GM12878 (cell line): ENCODE results near the gene GJC3. TPM values are rescaled to one million over a fixed set of nuclear protein-coding genes. Genes with fewer than 3 reads are reported as not detected.

Source experiments
- ATAC-seq: fragments of 200-7000 bp; cut with Tn5 transposase; 3 replicates; pipeline ENCODE4 v1.9.1; 2020; ENCODE audit warnings: mild to moderate bottlenecking, moderate library complexity
- BruUV-seq: library from RNA; stranded (reverse); fragments of 400-500 nt; replicated peaks from 2 replicates; lab custom pipeline; 2021; lab: Mats Ljungman, UMichigan
- CTCF ChIA-PET: fragments of 300-600 bp; sonication (Branson Sonifier 250); formaldehyde crosslinking; extraction: SDS; loops from one replicate; lab custom pipeline; 2021; ENCODE audit warnings: inconsistent platforms; lab: Yijun Ruan, JAX
- POLR2A ChIA-PET: fragments of 350-600 bp; formaldehyde crosslinking; extraction: SDS; loops from one replicate; lab custom pipeline; 2021; ENCODE audit warnings: inconsistent platforms; lab: Charles Lee
- RAD21 ChIA-PET: fragments of 300-600 bp; sonication (Branson Sonifier 250); formaldehyde crosslinking; loops from one replicate; lab custom pipeline; 2023; ENCODE audit warnings: antibody characterized with exemption; ENCODE audit not compliant: unreplicated experiment; lab: Charles Lee
- SMC1A ChIA-PET: fragments of 300-600 bp; sonication (Branson Sonifier 250); formaldehyde crosslinking; loops from one replicate; lab custom pipeline; 2023; ENCODE audit not compliant: unreplicated experiment, uncharacterized antibody; lab: Charles Lee
- DNase-seq: peaks from one replicate; pipeline ENCODE4 v3.0.0-alpha.2; 2011; ENCODE audit warnings: low read depth, low spot score
- FAIRE-seq: peaks from 3 replicates; lab custom pipeline; 2011; peaks lifted over from hg19 to GRCh38; lab: Jason Lieb, UNC
- H2AFZ ChIP-seq: 2 replicates; pipeline ENCODE4 v1.6.0; 2011; ENCODE audit warnings: low read depth, low read length, control low read depth; ENCODE audit not compliant: control insufficient read depth
- H3K27ac ChIP-seq: 2 replicates; pipeline ENCODE4 v1.5.1; 2011; ENCODE audit warnings: control low read depth; ENCODE audit not compliant: control insufficient read depth, insufficient read depth
- H3K27me3 ChIP-seq, 2 experiments: replicated peaks in 1 of 2; 2 replicates each; pipeline versions ENCODE4 v1.6.0 to v1.6.1; 2011; ENCODE audit warnings: low read length in 1 of 2; ENCODE audit not compliant: control insufficient read depth in 2 of 2, insufficient read depth in 2 of 2
- H3K36me3 ChIP-seq, 2 experiments: 2 replicates each; pipeline ENCODE4 v1.5.1; 2011; ENCODE audit warnings: low read length in 1 of 2; ENCODE audit not compliant: control insufficient read depth in 2 of 2, insufficient read depth in 2 of 2
- H3K4me1 ChIP-seq: 2 replicates; pipeline ENCODE4 v1.6.1; 2011; ENCODE audit warnings: mild to moderate bottlenecking, low read length, moderate library complexity, mixed read lengths; ENCODE audit not compliant: control insufficient read depth, insufficient read depth
- H3K4me2 ChIP-seq: 2 replicates; pipeline ENCODE4 v1.6.0; 2011; ENCODE audit warnings: control low read depth; ENCODE audit not compliant: control insufficient read depth, insufficient read depth
- H3K4me3 ChIP-seq: fragments of 200-600 bp; sonication (generic); 2 replicates; pipeline ENCODE4 v1.5.1; 2016
- H3K79me2 ChIP-seq: 2 replicates; pipeline ENCODE4 v1.6.0; 2011; ENCODE audit warnings: low read length; ENCODE audit not compliant: control insufficient read depth, insufficient read depth
- H3K9ac ChIP-seq: 2 replicates; pipeline ENCODE4 v1.8.0; 2011; ENCODE audit warnings: low read length, control low read depth, mixed read lengths; ENCODE audit not compliant: control insufficient read depth, insufficient read depth
- H3K9me3 ChIP-seq: replicated peaks from 3 replicates; pipeline ENCODE4 v1.5.1; 2011; ENCODE audit warnings: mild to moderate bottlenecking, low read length; ENCODE audit not compliant: control insufficient read depth, insufficient read depth
- H4K20me1 ChIP-seq: 2 replicates; pipeline ENCODE4 v1.6.0; 2011; ENCODE audit not compliant: control insufficient read depth, insufficient read depth
- BMI1 ChIP-seq: fragments of 450-650 bp; IDR thresholded peaks from 2 replicates; pipeline ENCODE4 v1.6.1; 2016; ENCODE audit warnings: mild to moderate bottlenecking, moderate library complexity, borderline replicate concordance
- CHD1 ChIP-seq: IDR thresholded peaks from 2 replicates; pipeline ENCODE4 v1.6.1; 2012; ENCODE audit warnings: low read depth, low read length, improper control_type of control experiment
- EED ChIP-seq: sonication (generic); IDR thresholded peaks from 2 replicates; pipeline ENCODE4 v1.6.1; 2016; ENCODE audit warnings: antibody characterized with exemption, low read depth
- FOXK2 ChIP-seq: fragments of 450-650 bp; IDR thresholded peaks from 2 replicates; pipeline ENCODE4 v1.6.1; 2017; ENCODE audit warnings: mild to moderate bottlenecking, moderate library complexity
- RUNX3 ChIP-seq: IDR thresholded peaks from 2 replicates; pipeline ENCODE4 v1.6.1; 2012; ENCODE audit warnings: low read length, inconsistent platforms
- YY1 ChIP-seq: IDR thresholded peaks from 2 replicates; pipeline ENCODE4 v1.6.1; 2011; ENCODE audit warnings: low read depth, mild to moderate bottlenecking, low read length
- ZBED1 ChIP-seq: IDR thresholded peaks from 2 replicates; pipeline ENCODE4 v1.6.1; 2016; ENCODE audit warnings: borderline replicate concordance
- ZBTB11 ChIP-seq: fragments of 450-650 bp; formaldehyde crosslinking; IDR thresholded peaks from 2 replicates; pipeline ENCODE4 v1.5.0; 2022; ENCODE audit warnings: mild to moderate bottlenecking, missing genetic modification characterization
- WGBS: methylation state at CpG from one replicate; pipeline ENCODE4 v1.1.6; 2016; ENCODE audit warnings: low lambda C conversion rate; ENCODE audit not compliant: insufficient replicate concordance, insufficient coverage; ENCODE audit errors: missing lambda C conversion rate; 5-methylcytosine and 5-hydroxymethylcytosine counted together
- in situ Hi-C: fragments of 300-500 bp; cut with MboI; formaldehyde crosslinking; loops from 9 replicates; pipeline ENCODE4 v1.14.3; 2018; ENCODE audit warnings: mixed read lengths
- intact Hi-C: fragments of 100-400 bp; cut with micrococcal nuclease; formaldehyde crosslinking; loops from one replicate; pipeline ENCODE4 v1.14.2; 2022; ENCODE audit not compliant: unreplicated experiment
- polyA plus RNA-seq, 11 experiments: library from polyadenylated mRNA; depleted of rRNA in 4 of 11; unstranded in 6 of 11; stranded (reverse) in 5 of 11; fragments of >200 nt; fragmentation: Nextera tagmentation in 4 of 11; fragmentation: Illumina TruSeq in 1 of 11; extraction: Ambion mirVana in 4 of 11; extraction: Trizol in 1 of 11; gene quantifications; 1 replicate in 1 of 11; 2 replicates in 10 of 11; pipeline versions ENCODE4 v1.2.1 to v1.2.3, GENCODE V29; 2011 to 2016; ENCODE audit warnings: inconsistent platforms in 2 of 11, missing spikeins in 2 of 11, low read depth in 1 of 11
- total RNA-seq, 4 experiments: library from RNA; depleted of rRNA in 3 of 4; stranded (reverse); fragments of >200 nt in 3 of 4; fragmentation: Illumina TruSeq in 1 of 4; extraction: Trizol in 1 of 4; gene quantifications; 2 replicates each; pipeline versions ENCODE4 v1.2.1 to v1.2.3, GENCODE V29; 2013 to 2021

Gene GJC3
- total and polyA plus RNA-seq, 10 of the 15 experiments (the other 5 are each of a cell fraction or from before 2014, with no cell fraction given) = 0.06 to 0.18 (median 0.09) TPM; not detected in 6

DNA sequence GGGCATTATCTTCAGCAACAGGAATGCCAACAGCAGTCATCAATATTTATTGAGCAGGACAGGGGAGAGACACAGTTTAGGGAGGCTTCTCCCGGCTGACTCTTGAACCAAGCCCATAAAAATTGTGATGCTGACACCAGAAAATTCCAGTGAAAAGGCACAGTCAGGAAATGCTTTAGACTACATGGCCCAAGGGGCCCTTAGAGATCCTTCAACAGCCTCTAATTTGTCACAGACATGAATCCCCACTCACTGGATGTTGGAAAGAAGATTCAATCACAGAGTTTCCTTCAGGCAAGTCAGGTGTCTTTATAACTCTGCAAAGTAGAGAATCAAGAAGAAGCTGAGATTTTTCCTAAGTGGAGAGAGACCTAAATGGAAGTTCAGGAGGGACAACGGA is 1.2 kb downstream of the GJC3 start:
- 35% methylated on average over 2 of the region's 2 CpGs for WGBS
- no TSS peak for BruUV-seq
- H3K9ac ChIP-seq = no peak overlapping the region
- H2AFZ ChIP-seq = no peak overlapping the region
- intact Hi-C loops = no loop called here
- TF ChIP-seq YY1 = no peak
- TF ChIP-seq FOXK2 = no peak
- TF ChIP-seq CHD1 = no peak
- no peak for TF ChIP-seq ZBTB11 (CRISPR knock-in tag)
- TF ChIP-seq BMI1 = no peak
- TF ChIP-seq EED = no peak
- TF ChIP-seq ZBED1 = no peak
- no peak for TF ChIP-seq RUNX3
- TF ChIP-seq, all 136 proteins: peak for 0
- Histone ChIP-seq H3K9me3 (no peaks in the 10 kb centered on the region), H3K4me3 (no peak overlapping the region), H3K79me2 (no peaks in the 10 kb centered on the region), H3K4me2 (no peak overlapping the region), H3K27ac (no peak overlapping the region), H3K27me3 (peaks cover 4 to 5% of the 10 kb centered on the region in 2 experiments; a peak in 3 of 4 replicates), H3K36me3 (no peaks in the 10 kb centered on the region), H3K4me1 (no peaks in the 10 kb centered on the region), H4K20me1 (no peaks in the 10 kb centered on the region)
- ATAC-seq (no peak), DNase-seq (no peak), FAIRE-seq (no peak)
- SMC1A ChIA-PET = no interaction called here
- RAD21 ChIA-PET = no interaction called here
- CTCF ChIA-PET = no interaction called here
- POLR2A ChIA-PET = no interaction called here
- in situ Hi-C loops = no loop called here
